ENCODE data around the gene FAM149A.

- TF ChIP-seq ZNF232 (CRISPR knock-in tag; IDR thresholded peaks at IDR 0.05) (no peak), PREB (CRISPR knock-in tag; IDR thresholded peaks at IDR 0.05; ENCODE audit: borderline replicate concordance) (no peak), CTCF (IDR thresholded peaks at IDR 0.05) (no peak), ZNF423 (CRISPR knock-in tag; IDR thresholded peaks at IDR 0.05) (no peak), MLX (CRISPR knock-in tag; IDR thresholded peaks at IDR 0.05) (no peak), KAT7 (CRISPR knock-in tag; IDR thresholded peaks at IDR 0.05; ENCODE audit: borderline replicate concordance) (no peak), STAT6 (CRISPR knock-in tag; conservative IDR thresholded peaks at IDR 0.05; ENCODE audit: low read depth) (no peak)
- TF ChIP-seq, protein P1, sequence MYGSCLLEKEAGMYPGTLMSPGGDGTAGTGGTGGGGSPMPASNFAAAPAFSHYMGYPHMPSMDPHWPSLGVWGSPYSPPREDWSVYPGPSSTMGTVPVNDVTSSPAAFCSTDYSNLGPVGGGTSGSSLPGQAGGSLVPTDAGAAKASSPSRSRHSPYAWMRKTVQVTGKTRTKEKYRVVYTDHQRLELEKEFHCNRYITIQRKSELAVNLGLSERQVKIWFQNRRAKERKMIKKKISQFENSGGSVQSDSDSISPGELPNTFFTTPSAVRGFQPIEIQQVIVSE (CRISPR knock-in tag; IDR thresholded peaks at IDR 0.05; ENCODE audit: borderline replicate concordance) = no peak
Observed at GRCh38 chr4:186200516-186200915, 96.0 kb downstream of the FAM149A start.

Measured in WTC11 (cell line).